HCT116 (cell line): Measurements from ENCODE around the gene RASSF7. TPM values are rescaled to one million over a fixed set of nuclear protein-coding genes. Genes with fewer than 3 reads are reported as not detected.

ENCODE experiments used
- ATAC-seq: fragments of 200-7000 bp; cut with Tn5 transposase; 2 replicates; pipeline ENCODE4 v1.9.1; 2020; ENCODE audit warnings: mild to moderate bottlenecking, moderate library complexity
- BruUV-seq: library from RNA; stranded (reverse); fragments of 400-500 nt; replicated peaks from 2 replicates; lab custom pipeline; 2021; lab: Mats Ljungman, UMichigan
- CTCF ChIA-PET: fragments of 300-600 bp; sonication (Branson Sonifier 250); formaldehyde crosslinking; loops from one replicate; lab custom pipeline; 2021; ENCODE audit warnings: antibody characterized with exemption; lab: Charles Lee
- POLR2A ChIA-PET: fragments of 300-600, 350-600 bp; sonication (Branson Sonifier 250); formaldehyde crosslinking; loops from one replicate; lab custom pipeline; 2021; ENCODE audit warnings: antibody characterized with exemption; lab: Charles Lee
- RAD21 ChIA-PET, 2 experiments: fragments of 300-600 bp; sonication (Branson Sonifier 250); formaldehyde crosslinking; loops; one replicate each; lab custom pipeline; 2023; ENCODE audit warnings: low total read pairs in 2 of 2; ENCODE audit not compliant: uncharacterized antibody in 2 of 2, unreplicated experiment in 2 of 2, low non-redundant PET in 1 of 2; lab: Charles Lee
- DNase-seq: peaks from one replicate; pipeline ENCODE4 v3.0.0-alpha.2; 2010; ENCODE audit warnings: low read depth, low spot score
- H2AFZ ChIP-seq: fragments of 200-600 bp; shearing (Covaris generic), sonication (generic); 2 replicates; pipeline ENCODE4 v1.6.1; 2017; ENCODE audit warnings: low read depth, mixed run types, mixed read lengths, antibody characterized with exemption, low read length; ENCODE audit not compliant: poor library complexity, severe bottlenecking
- H3K27ac ChIP-seq: 2 replicates; pipeline ENCODE4 v1.5.1; 2012; ENCODE audit warnings: low read depth, low read length
- H3K27me3 ChIP-seq: fragments of 200-600 bp; sonication (generic); 2 replicates; pipeline ENCODE4 v1.6.1; 2016; ENCODE audit warnings: mixed run types, low read length, mixed read lengths; ENCODE audit not compliant: insufficient read depth
- H3K36me3 ChIP-seq, 2 experiments: fragments of 200-500 bp in 1 of 2; fragments of 200-600 bp in 1 of 2; sonication (Bioruptor generic) in 1 of 2; sonication (generic) in 1 of 2; 2 replicates each; pipeline versions ENCODE4 v1.5.1 to v1.6.1; 2014 to 2016; ENCODE audit warnings: low read length in 2 of 2, inconsistent platforms in 1 of 2, mixed read lengths in 1 of 2, mixed run types in 1 of 2; ENCODE audit not compliant: insufficient read depth in 2 of 2, control insufficient read depth in 1 of 2
- H3K4me1 ChIP-seq, 2 experiments: fragments of 200-600 bp in 1 of 2; sonication (generic) in 1 of 2; 2 replicates each; pipeline versions ENCODE4 v1.5.1 to v1.6.1; 2012 to 2017; ENCODE audit warnings: low read length in 2 of 2, inconsistent platforms in 1 of 2, mild to moderate bottlenecking in 1 of 2, mixed read lengths in 1 of 2, mixed run types in 1 of 2, moderate library complexity in 1 of 2; ENCODE audit not compliant: insufficient read depth in 2 of 2, control insufficient read depth in 1 of 2
- H3K4me2 ChIP-seq: fragments of 200-600 bp; sonication (generic); 2 replicates; pipeline ENCODE4 v1.6.1; 2017; ENCODE audit warnings: mixed run types, low read length, mixed read lengths
- H3K4me3 ChIP-seq, 2 experiments: fragments of 200-600 bp in 1 of 2; sonication (generic) in 1 of 2; replicated peaks in 1 of 2; 2 replicates each; pipeline ENCODE4 v1.5.1; 2011 to 2016; ENCODE audit warnings: low read length in 2 of 2, control low read depth in 1 of 2, low read depth in 1 of 2, mild to moderate bottlenecking in 1 of 2, mixed read lengths in 1 of 2, mixed run types in 1 of 2
- H3K79me2 ChIP-seq: fragments of 200-600 bp; sonication (generic); 2 replicates; pipeline ENCODE4 v1.6.1; 2017; ENCODE audit warnings: mild to moderate bottlenecking, mixed run types, low read length, moderate library complexity, mixed read lengths; ENCODE audit not compliant: insufficient read depth
- H3K9ac ChIP-seq: fragments of 200-600 bp; sonication (generic); 2 replicates; pipeline ENCODE4 v1.6.1; 2016; ENCODE audit warnings: low read length, mixed read lengths
- H3K9me2 ChIP-seq: fragments of 200-600 bp; sonication (generic), shearing (Covaris generic); 2 replicates; pipeline ENCODE4 v1.6.1; 2017; ENCODE audit warnings: mixed run types, mild to moderate bottlenecking, moderate library complexity; ENCODE audit not compliant: insufficient read depth
- H3K9me3 ChIP-seq, 2 experiments: fragments of 200-500 bp in 1 of 2; fragments of 200-600 bp in 1 of 2; sonication (Bioruptor generic) in 1 of 2; sonication (generic) in 1 of 2; 2 replicates each; pipeline ENCODE4 v1.6.1; 2014 to 2017; ENCODE audit warnings: low read length in 2 of 2, mixed read lengths in 2 of 2, inconsistent platforms in 1 of 2, low read depth in 1 of 2, mild to moderate bottlenecking in 1 of 2, mixed run types in 1 of 2, moderate library complexity in 1 of 2; ENCODE audit not compliant: control insufficient read depth in 1 of 2, insufficient read depth in 1 of 2
- H4K20me1 ChIP-seq: fragments of 200-600 bp; sonication (generic), shearing (Covaris generic); 2 replicates; pipeline ENCODE4 v1.6.1; 2017; ENCODE audit warnings: mixed run types, mild to moderate bottlenecking, moderate library complexity; ENCODE audit not compliant: insufficient read depth
- ATF3 ChIP-seq: IDR thresholded peaks from 2 replicates; pipeline ENCODE4 v1.6.1; 2012
- CEBPB ChIP-seq: IDR thresholded peaks from 2 replicates; pipeline ENCODE4 v1.6.1; 2012; ENCODE audit warnings: low read depth
- EGR1 ChIP-seq: IDR thresholded peaks from 2 replicates; pipeline ENCODE4 v1.6.1; 2012; ENCODE audit warnings: low read depth
- EZH2phosphoT487 ChIP-seq: fragments of 200-600 bp; IDR thresholded peaks from 2 replicates; pipeline ENCODE4 v1.6.1; 2018; ENCODE audit warnings: antibody characterized with exemption, borderline replicate concordance
- FOSL1 ChIP-seq: IDR thresholded peaks from 2 replicates; pipeline ENCODE4 v1.6.1; 2012; ENCODE audit warnings: low read depth
- JUND ChIP-seq: IDR thresholded peaks from 2 replicates; pipeline ENCODE4 v1.6.1; 2012
- POLR2A ChIP-seq: IDR thresholded peaks from 2 replicates; pipeline ENCODE4 v1.7.0; 2011; ENCODE audit warnings: borderline replicate concordance; ENCODE audit not compliant: insufficient read depth, insufficient read length; ENCODE audit errors: extremely low read depth
- POLR2AphosphoS5 ChIP-seq: IDR thresholded peaks from 2 replicates; pipeline ENCODE4 v1.6.1; 2011; ENCODE audit warnings: mild to moderate bottlenecking, low read depth, low read length, moderate library complexity
- RAD21 ChIP-seq: IDR thresholded peaks from 2 replicates; pipeline ENCODE4 v1.6.1; 2012; ENCODE audit warnings: low read depth, mild to moderate bottlenecking
- REST ChIP-seq: IDR thresholded peaks from 2 replicates; pipeline ENCODE4 v1.6.1; 2012; ENCODE audit warnings: low read depth
- SIN3A ChIP-seq: IDR thresholded peaks from 2 replicates; pipeline ENCODE4 v1.6.1; 2012; ENCODE audit warnings: low read depth
- SP1 ChIP-seq: IDR thresholded peaks from 2 replicates; pipeline ENCODE4 v1.6.1; 2012; ENCODE audit warnings: low read depth
- SRF ChIP-seq: IDR thresholded peaks from 2 replicates; pipeline ENCODE4 v1.6.1; 2012; ENCODE audit warnings: low read depth
- TCF7L2 ChIP-seq: IDR thresholded peaks from 2 replicates; pipeline ENCODE4 v1.7.0; 2011; ENCODE audit warnings: borderline replicate concordance, inconsistent platforms; ENCODE audit not compliant: insufficient read depth, insufficient read length; ENCODE audit errors: extremely low read depth
- ZBTB33 ChIP-seq: IDR thresholded peaks from 2 replicates; pipeline ENCODE4 v1.6.1; 2011; ENCODE audit warnings: mild to moderate bottlenecking, low read length, moderate library complexity; ENCODE audit not compliant: insufficient replicate concordance; ENCODE audit errors: extremely low read depth
- ZFX ChIP-seq: fragments of 450-650 bp; IDR thresholded peaks from 2 replicates; pipeline ENCODE4 v1.6.1; 2017
- intact Hi-C: fragments of 100-400 bp; cut with micrococcal nuclease; formaldehyde crosslinking; loops from 2 replicates; pipeline ENCODE4 v1.10.0; 2022
- total RNA-seq: library from RNA; stranded (reverse); gene quantifications from one replicate; pipeline ENCODE4 v1.2.1, GENCODE V29; 2021; ENCODE audit not compliant: unreplicated experiment

Gene RASSF7
- total RNA-seq, 1 experiment from 2014 or later: 35.9 TPM

DNA sequence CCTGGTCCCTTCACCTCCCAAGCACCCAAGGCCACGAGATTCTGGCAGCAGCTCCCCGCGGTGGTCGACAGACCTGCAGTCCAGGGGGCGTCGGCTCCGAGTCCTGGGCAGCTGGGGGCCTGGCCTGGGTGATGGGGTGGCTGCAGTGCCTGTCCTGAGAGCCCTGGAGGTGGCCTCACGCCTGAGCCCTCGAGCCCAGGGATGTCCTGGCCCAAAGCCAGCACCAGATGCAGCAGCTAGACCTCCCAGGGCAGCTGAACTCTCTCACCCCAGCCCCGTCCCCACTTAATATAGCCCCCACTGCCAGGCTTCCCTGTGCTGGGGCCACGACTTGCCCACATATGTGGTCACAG, 6.8 kb upstream of the RASSF7 start:
- Histone ChIP-seq H3K27me3 (no peaks in the 10 kb centered on the region), H4K20me1 (no peaks in the 10 kb centered on the region), H3K79me2 (no peaks in the 10 kb centered on the region), H3K4me3 (no peak overlapping the region), H3K9me3 (no peaks in the 10 kb centered on the region), H3K9me2 (no peaks in the 10 kb centered on the region), H3K9ac (no peak overlapping the region; the same call in 1 of the 2 replicates), H2AFZ (no peak overlapping the region), H3K4me1 (peaks cover 8 to 20% of the 10 kb centered on the region in 2 experiments), H3K36me3 (no peaks in the 10 kb centered on the region), H3K4me2 (peak overlapping the region; percentile 80), H3K27ac (peak overlapping the region; percentile 65; the same call in 1 of the 2 replicates)
- intact Hi-C loops: loop anchor here (2.0 kb wide), 1 partner anchor 175 kb away; no protein-coding TSS in a partner anchor
- BruUV-seq: no TSS peak
- ChIA-PET CTCF (no interaction called here), RAD21 (no interaction called here), POLR2A (no interaction called here)
- TF ChIP-seq RAD21: no peak
- TF ChIP-seq CEBPB: no peak
- no peak for TF ChIP-seq ATF3
- TF ChIP-seq ZBTB33: no peak
- TF ChIP-seq ZFX: no peak
- no peak for TF ChIP-seq TCF7L2
- no peak for TF ChIP-seq SRF
- TF ChIP-seq JUND: no peak
- TF ChIP-seq POLR2AphosphoS5: no peak
- TF ChIP-seq REST: no peak
- TF ChIP-seq EGR1: no peak
- TF ChIP-seq FOSL1: no peak
- TF ChIP-seq POLR2A: no peak
- TF ChIP-seq SP1: no peak
- TF ChIP-seq EZH2phosphoT487: no peak
- no peak for TF ChIP-seq SIN3A
- no peak for DNase-seq
- no peak; the same call in 1 of the 2 replicates for ATAC-seq
